ENCODE data around the gene EPHB1.

DNA sequence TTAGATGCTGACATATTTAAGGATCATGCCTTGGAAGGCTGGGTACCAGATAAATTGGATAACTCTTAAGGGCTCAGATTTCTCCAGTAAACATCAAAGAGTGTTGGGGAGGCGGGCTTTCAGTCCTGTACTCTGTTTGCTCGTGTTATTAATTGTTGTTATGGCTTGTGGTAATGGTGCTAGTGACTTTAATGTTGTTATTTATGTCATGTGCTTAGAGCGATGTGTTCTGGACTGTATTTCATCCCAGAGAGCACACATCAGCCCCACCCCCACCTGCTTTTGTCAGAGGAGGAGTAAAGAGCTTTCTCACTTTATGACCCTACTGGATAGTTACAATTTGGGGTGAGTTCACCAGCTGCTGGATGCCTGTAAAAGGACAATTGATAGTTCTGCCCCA is 386.3 kb downstream of the EPHB1 start:
- TF ChIP-seq GLIS3 (CRISPR knock-in tag; IDR thresholded peaks at IDR 0.05) (no peak), POU6F1 (CRISPR knock-in tag; IDR thresholded peaks at IDR 0.05; ENCODE audit: borderline replicate concordance, low read depth) (no peak), OSR1 (CRISPR knock-in tag; IDR thresholded peaks at IDR 0.05) (no peak), RARB (CRISPR knock-in tag; IDR thresholded peaks at IDR 0.05) (no peak), ZFP3 (CRISPR knock-in tag; IDR thresholded peaks at IDR 0.05) (no peak), ESRRG (CRISPR knock-in tag; IDR thresholded peaks at IDR 0.05) (no peak), ZC3H10 (CRISPR knock-in tag; IDR thresholded peaks at IDR 0.05) (no peak), CSDC2 (CRISPR knock-in tag; IDR thresholded peaks at IDR 0.05) (no peak), ARNTL (CRISPR knock-in tag; IDR thresholded peaks at IDR 0.05; ENCODE audit: borderline replicate concordance, low read depth) (no peak), ZNF70 (CRISPR knock-in tag; IDR thresholded peaks at IDR 0.05) (no peak), TOX (CRISPR knock-in tag; IDR thresholded peaks at IDR 0.05; ENCODE audit: borderline replicate concordance) (no peak)
- TF ChIP-seq, protein P1, sequence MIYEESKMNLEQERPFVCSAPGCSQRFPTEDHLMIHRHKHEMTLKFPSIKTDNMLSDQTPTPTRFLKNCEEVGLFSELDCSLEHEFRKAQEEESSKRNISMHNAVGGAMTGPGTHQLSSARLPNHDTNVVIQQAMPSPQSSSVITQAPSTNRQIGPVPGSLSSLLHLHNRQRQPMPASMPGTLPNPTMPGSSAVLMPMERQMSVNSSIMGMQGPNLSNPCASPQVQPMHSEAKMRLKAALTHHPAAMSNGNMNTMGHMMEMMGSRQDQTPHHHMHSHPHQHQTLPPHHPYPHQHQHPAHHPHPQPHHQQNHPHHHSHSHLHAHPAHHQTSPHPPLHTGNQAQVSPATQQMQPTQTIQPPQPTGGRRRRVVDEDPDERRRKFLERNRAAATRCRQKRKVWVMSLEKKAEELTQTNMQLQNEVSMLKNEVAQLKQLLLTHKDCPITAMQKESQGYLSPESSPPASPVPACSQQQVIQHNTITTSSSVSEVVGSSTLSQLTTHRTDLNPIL (CRISPR knock-in tag; IDR thresholded peaks at IDR 0.05; ENCODE audit: low read depth) = no peak
- TF ChIP-seq, protein P2, sequence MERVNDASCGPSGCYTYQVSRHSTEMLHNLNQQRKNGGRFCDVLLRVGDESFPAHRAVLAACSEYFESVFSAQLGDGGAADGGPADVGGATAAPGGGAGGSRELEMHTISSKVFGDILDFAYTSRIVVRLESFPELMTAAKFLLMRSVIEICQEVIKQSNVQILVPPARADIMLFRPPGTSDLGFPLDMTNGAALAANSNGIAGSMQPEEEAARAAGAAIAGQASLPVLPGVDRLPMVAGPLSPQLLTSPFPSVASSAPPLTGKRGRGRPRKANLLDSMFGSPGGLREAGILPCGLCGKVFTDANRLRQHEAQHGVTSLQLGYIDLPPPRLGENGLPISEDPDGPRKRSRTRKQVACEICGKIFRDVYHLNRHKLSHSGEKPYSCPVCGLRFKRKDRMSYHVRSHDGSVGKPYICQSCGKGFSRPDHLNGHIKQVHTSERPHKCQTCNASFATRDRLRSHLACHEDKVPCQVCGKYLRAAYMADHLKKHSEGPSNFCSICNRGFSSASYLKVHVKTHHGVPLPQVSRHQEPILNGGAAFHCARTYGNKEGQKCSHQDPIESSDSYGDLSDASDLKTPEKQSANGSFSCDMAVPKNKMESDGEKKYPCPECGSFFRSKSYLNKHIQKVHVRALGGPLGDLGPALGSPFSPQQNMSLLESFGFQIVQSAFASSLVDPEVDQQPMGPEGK (CRISPR knock-in tag; IDR thresholded peaks at IDR 0.05; ENCODE audit: borderline replicate concordance) = no peak

Measured in SK-N-SH treated with all-trans-retinoic acid at 6 μM for 48 hours (cell line).